Esophagus squamous epithelium (tissue), 4 donors: ENCODE measurements around the gene DNAH11.

Experiments
- POLR2A ChIP-seq, 4 donors: fragments of 450-650 bp; IDR thresholded peaks; one replicate each; pipeline ENCODE4 v1.6.1; 2017; ENCODE audit warnings: antibody characterized with exemption in 4 of 4, mild to moderate bottlenecking in 4 of 4, moderate library complexity in 3 of 4
- TF ChIP-seq, protein P1 (sequence below), 6 experiments: fragments of 450-650 bp in 4 of 6; fragments of 200-600 bp in 2 of 6; sonication (generic) in 2 of 6; IDR thresholded peaks; one replicate each; pipeline ENCODE4 v1.5.1; 2016 to 2019; ENCODE audit warnings: antibody characterized with exemption in 6 of 6, mild to moderate bottlenecking in 4 of 6, moderate library complexity in 4 of 6

DNA sequence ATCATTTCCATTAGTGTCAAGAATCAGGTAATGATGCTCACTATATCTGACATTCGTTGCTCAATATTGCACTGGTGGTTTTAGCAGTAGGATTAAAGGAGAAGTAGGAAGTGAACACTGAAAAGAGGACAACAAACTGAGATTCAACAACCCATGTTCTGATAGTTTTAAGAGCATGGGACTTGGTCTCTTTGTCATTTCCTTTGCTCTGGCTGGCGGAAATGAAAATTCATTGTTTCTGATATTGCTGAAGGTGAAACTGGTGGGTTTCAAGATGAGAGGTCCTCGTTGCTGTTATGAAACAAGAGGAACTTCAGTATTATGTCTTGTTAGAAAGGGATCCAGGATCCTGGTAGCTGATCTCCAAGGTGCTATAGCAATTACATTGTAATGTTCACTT is 129.0 kb downstream of the DNAH11 start:
- TF ChIP-seq, protein P1, sequence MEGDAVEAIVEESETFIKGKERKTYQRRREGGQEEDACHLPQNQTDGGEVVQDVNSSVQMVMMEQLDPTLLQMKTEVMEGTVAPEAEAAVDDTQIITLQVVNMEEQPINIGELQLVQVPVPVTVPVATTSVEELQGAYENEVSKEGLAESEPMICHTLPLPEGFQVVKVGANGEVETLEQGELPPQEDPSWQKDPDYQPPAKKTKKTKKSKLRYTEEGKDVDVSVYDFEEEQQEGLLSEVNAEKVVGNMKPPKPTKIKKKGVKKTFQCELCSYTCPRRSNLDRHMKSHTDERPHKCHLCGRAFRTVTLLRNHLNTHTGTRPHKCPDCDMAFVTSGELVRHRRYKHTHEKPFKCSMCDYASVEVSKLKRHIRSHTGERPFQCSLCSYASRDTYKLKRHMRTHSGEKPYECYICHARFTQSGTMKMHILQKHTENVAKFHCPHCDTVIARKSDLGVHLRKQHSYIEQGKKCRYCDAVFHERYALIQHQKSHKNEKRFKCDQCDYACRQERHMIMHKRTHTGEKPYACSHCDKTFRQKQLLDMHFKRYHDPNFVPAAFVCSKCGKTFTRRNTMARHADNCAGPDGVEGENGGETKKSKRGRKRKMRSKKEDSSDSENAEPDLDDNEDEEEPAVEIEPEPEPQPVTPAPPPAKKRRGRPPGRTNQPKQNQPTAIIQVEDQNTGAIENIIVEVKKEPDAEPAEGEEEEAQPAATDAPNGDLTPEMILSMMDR (IDR thresholded peaks at IDR 0.05): no peak
- TF ChIP-seq POLR2A (IDR thresholded peaks at IDR 0.05): no peak
